Measurements from ENCODE around the gene TBC1D3B.
"Not testable (repeated sequence)": the region's sequence is repeated elsewhere in the genome, so short reads cannot be mapped to it uniquely, and the experiment has no call there.

TBC1D3B gene

GRCh38 chr17:36127199-36127893, 49.1 kb downstream of the TBC1D3B start:
- TF ChIP-seq SPI1 (IDR thresholded peaks at IDR 0.05; ENCODE audit: low read depth, low read length) = peak; percentile 86
- 0 out of 2 replicates have a peak, but pooled peaks have one; percentile 38 for TF ChIP-seq POLR2A (IDR thresholded peaks at IDR 0.05; ENCODE audit: low read depth, low read length)
- peak; percentile 45; the same call in 1 of the 2 replicates for TF ChIP-seq POLR2AphosphoS5 (IDR thresholded peaks at IDR 0.05; ENCODE audit: low read depth, low read length)
- no peak for TF ChIP-seq PAX5 (IDR thresholded peaks at IDR 0.05; ENCODE audit: insufficient read depth, low read length, severe bottlenecking)
- TF ChIP-seq TAF1 (IDR thresholded peaks at IDR 0.05; ENCODE audit: low read depth, low read length) = no peak
- TF ChIP-seq POU2F2 (IDR thresholded peaks at IDR 0.05; ENCODE audit: low read depth, low read length) = no peak
- FAIRE-seq (no peak), DNase-seq (ENCODE audit: insufficient read length, low spot score) (no peak)

GRCh38 chr17:36124879-36125824, 51.3 kb downstream of the TBC1D3B start:
- TF ChIP-seq SPI1 (IDR thresholded peaks at IDR 0.05; ENCODE audit: low read depth, low read length) (no peak), PAX5 (IDR thresholded peaks at IDR 0.05; ENCODE audit: insufficient read depth, low read length, severe bottlenecking) (no peak), POLR2AphosphoS5 (IDR thresholded peaks at IDR 0.05; ENCODE audit: low read depth, low read length) (no peak), POU2F2 (IDR thresholded peaks at IDR 0.05; ENCODE audit: low read depth, low read length) (no peak), POLR2A (IDR thresholded peaks at IDR 0.05; ENCODE audit: low read depth, low read length) (no peak), TAF1 (IDR thresholded peaks at IDR 0.05; ENCODE audit: low read depth, low read length) (no peak)
- no peak for FAIRE-seq
- no peak for DNase-seq (ENCODE audit: insufficient read length, low spot score)

GRCh38 chr17:36123431-36123830, 53.0 kb downstream of the TBC1D3B start:
- TF ChIP-seq TAF1 (IDR thresholded peaks at IDR 0.05; ENCODE audit: low read depth, low read length) (no peak), POU2F2 (IDR thresholded peaks at IDR 0.05; ENCODE audit: low read depth, low read length) (no peak), POLR2A (IDR thresholded peaks at IDR 0.05; ENCODE audit: low read depth, low read length) (no peak), POLR2AphosphoS5 (IDR thresholded peaks at IDR 0.05; ENCODE audit: low read depth, low read length) (no peak), PAX5 (IDR thresholded peaks at IDR 0.05; ENCODE audit: insufficient read depth, low read length, severe bottlenecking) (no peak), SPI1 (IDR thresholded peaks at IDR 0.05; ENCODE audit: low read depth, low read length) (no peak)
- DNase-seq (ENCODE audit: insufficient read length, low spot score) (no peak), FAIRE-seq (no peak)

GRCh38 chr17:36121099-36121498, 55.3 kb downstream of the TBC1D3B start:
- DNase-seq (ENCODE audit: insufficient read length, low spot score); FAIRE-seq: not testable (repeated sequence)

DNA sequence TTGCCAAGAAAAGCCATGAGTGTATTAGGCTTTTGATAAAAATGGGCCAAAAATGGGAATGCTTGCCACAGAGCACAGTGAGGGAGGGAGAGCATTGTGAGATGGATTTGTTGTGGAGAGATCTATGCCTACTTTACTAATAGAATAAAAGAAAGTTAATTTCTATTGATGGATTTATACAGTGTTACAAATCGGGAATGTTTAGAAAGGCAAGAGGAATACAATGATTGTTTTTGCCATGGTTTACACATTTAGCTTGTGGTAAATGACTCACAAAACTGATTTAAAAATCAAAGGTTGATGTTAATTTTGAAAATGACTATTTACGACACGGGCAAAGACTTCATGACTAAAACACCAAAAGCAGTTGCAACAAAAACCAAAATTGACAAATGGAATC, 56.2 kb downstream of the TBC1D3B start:
- no peak for FAIRE-seq
- DNase-seq (ENCODE audit: insufficient read length, low spot score) = no peak
- TF ChIP-seq SPI1 (IDR thresholded peaks at IDR 0.05; ENCODE audit: low read depth, low read length) (no peak), PAX5 (IDR thresholded peaks at IDR 0.05; ENCODE audit: insufficient read depth, low read length, severe bottlenecking) (no peak), POLR2A (IDR thresholded peaks at IDR 0.05; ENCODE audit: low read depth, low read length) (no peak), POU2F2 (IDR thresholded peaks at IDR 0.05; ENCODE audit: low read depth, low read length) (no peak), POLR2AphosphoS5 (IDR thresholded peaks at IDR 0.05; ENCODE audit: low read depth, low read length) (no peak), TAF1 (IDR thresholded peaks at IDR 0.05; ENCODE audit: low read depth, low read length) (no peak)

GRCh38 chr17:36118477-36119353, 57.7 kb downstream of the TBC1D3B start:
- TF ChIP-seq POLR2A (IDR thresholded peaks at IDR 0.05; ENCODE audit: low read depth, low read length) (no peak), SPI1 (IDR thresholded peaks at IDR 0.05; ENCODE audit: low read depth, low read length) (peak; percentile 53)
- DNase-seq (ENCODE audit: insufficient read length, low spot score) (no peak), FAIRE-seq (no peak)

DNA sequence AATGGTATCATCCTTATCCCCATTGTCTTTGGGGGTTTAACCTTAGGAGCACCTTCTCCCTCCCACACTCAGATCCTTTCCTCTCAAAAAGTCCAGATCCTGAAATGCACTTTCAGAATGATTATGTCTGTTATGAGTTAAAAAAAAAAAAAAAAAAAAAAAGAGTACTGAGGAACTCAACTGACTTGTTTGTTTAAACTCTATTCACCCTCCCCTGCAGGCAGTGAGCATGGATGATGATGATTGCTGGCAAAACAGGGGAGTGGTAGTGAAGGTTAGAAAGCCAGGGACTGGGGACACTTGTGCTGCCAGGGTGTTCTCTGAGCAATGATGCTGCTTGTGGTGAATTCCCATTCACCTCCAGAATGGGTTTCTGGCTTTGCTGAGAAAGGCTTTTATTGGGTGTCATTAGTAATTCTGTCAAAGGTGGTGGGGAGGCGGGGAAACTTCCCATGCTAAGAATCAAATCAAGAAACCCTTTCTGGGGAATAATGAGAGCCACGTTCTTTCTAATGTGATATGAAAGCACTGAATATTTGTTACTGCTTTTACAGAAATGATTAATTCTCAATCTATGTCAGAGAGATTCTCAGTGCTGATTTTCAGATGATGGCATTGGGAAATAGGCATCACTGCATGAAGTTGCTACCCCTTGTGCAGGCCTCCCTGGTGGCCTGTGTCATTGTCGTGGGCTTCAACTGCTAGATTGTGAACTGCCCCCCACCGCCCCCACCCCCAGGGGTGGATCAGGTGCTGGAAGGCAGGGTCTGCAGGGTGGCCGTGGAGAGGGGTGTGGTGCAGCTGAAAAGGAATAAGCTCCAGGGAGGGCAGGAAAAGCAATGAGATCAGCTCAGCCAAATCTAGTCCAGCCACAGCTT, 58.7 kb downstream of the TBC1D3B start:
- peak; percentile 57 for TF ChIP-seq SPI1 (IDR thresholded peaks at IDR 0.05; ENCODE audit: low read depth, low read length)
- TF ChIP-seq POU2F2 (IDR thresholded peaks at IDR 0.05; ENCODE audit: low read depth, low read length) = no peak
- FAIRE-seq (no peak), DNase-seq (ENCODE audit: insufficient read length, low spot score) (no peak)

Data from GM12891 (cell line).